Measurements from ENCODE around the gene NBPF12.
"Not testable (repeated sequence)": the region's sequence is repeated elsewhere in the genome, so short reads cannot be mapped to it uniquely, and the experiment has no call there.

GRCh38 chr1:146892331-146892730 is 45.8 kb upstream of the NBPF12 start:
- TF ChIP-seq CTCF (IDR thresholded peaks at IDR 0.05; ENCODE audit: borderline replicate concordance, extremely low read depth, low read length, poor library complexity, severe bottlenecking); EZH2 (IDR thresholded peaks at IDR 0.05; ENCODE audit: borderline replicate concordance, low read depth, low read length, severe bottlenecking): not testable (repeated sequence)

Data from DND-41 (cell line).